Measurements from ENCODE around the gene OR10C1.

OR10C1 gene

GRCh38 chr6:29477923-29478450 is 38.9 kb downstream of the OR10C1 start:
- no peak for DNase-seq (ENCODE audit: low read depth in 2 of 2)

DNA sequence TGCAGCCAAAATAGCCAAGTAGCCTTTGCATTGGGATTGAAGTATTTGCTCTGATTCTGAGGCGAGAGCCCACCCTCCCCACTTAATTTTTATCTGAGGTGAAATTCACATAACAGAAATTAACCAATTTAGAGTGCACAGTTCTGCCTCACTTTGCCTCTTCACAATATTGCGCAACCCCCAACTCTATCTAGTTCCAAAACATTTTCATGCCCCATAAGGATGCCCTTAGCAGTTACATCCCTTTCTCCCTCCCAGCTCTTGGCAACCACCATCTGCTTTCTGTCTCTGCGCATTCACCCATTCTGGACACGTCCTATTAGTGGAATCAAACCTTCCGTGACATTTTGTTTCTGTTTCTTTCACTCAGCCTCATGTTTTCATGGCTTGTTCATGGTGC is 39.6 kb downstream of the OR10C1 start:
- DNase-seq (ENCODE audit: low read depth in 2 of 2), result no peak

- DNase-seq (ENCODE audit: low read depth in 2 of 2), result no peak
These were observed 40.5 kb downstream of the OR10C1 start for GRCh38 chr6:29479560-29479959.

GRCh38 chr6:29483186-29483585 is 44.1 kb downstream of the OR10C1 start:
- DNase-seq (ENCODE audit: low read depth in 2 of 2), result no peak

DNA sequence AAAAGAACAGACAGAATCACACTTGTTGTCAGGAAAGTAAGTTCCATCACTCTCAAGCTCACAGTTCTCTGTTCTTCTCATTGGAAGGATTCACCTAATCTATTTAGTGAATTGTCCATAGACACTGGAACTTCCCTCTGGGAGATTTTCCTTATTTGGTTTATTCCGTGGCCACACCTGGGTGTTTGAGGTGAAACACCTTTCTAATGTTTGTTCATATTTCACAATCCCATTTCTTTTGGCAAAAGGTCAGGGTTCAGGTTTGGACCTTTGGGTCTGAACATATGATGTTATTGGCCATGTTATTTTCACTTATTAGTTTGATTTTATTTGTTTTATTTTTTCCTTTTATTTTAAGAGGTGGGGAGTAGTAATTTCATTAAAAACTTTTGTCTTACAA is 44.6 kb downstream of the OR10C1 start:
- DNase-seq (ENCODE audit: low read depth in 2 of 2), result no peak

DNA sequence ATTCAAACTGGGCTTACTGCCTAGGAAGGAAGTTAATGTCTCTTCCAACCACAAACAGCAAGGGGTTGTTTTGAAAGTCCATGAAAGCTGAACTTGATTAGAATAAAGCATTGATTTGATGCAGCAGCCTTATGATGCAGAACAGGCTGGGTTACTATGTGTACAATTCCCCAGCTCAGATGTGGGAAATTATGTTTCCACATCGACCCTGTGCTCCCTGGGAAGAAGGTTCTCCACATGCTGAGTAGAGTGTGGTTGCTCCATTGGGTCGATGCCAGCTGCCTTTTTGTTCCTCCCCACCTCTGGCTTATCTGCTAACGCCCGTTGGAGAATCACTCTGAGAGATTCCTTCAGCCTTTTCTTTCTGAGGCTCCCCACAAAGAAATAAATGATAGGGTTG is 47.5 kb downstream of the OR10C1 start:
- no peak for DNase-seq (ENCODE audit: low read depth in 2 of 2)

DNA sequence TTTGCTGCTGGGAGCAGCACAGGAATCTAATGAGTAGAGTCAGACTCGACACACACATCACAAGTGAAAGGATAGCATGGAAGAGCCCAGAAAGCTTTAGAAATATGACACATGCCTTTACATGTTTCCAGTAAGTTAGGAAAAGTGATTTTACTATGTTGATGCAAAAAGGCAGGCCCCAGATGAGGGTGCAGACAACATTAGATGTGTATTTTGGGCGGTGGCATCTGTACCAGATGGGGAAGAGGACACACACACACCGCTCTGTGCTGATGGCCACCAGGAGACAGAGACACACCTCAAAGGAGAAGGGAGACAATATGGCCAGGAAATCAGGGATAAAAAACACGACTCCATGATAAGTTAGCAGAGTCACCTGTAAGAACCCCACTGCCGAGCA is 48.0 kb downstream of the OR10C1 start:
- DNase-seq (ENCODE audit: low read depth in 2 of 2), result no peak

DNA sequence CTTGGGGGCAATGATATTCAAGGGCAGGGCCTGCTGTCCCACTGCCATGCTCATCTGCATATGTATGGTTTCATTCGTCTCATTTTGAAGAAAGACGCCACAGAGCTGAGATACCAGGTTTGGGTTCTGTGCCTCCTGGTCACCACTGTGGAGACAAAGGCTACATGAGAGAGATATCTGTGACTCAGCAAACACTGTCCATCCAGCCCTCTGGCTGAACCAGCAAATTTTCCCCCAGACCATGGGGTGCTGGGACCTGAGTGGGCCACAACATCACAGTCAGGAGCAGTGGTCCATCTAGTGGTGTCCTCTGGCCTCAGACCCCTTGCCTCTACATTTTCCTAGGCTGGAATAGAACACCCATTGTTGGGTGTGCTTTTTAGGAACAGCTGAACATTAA is 48.6 kb downstream of the OR10C1 start, which contains the start of gene MAS1L:
Gene MAS1L, minus strand, starts transcription at position 297 of the 400 bp plus-strand sequence. Its CDS starts 54 bp downstream, at position 243.
- no peak for DNase-seq (ENCODE audit: low read depth in 2 of 2)

GRCh38 chr6:29488874-29489273 is 49.8 kb downstream of the OR10C1 start:
- no peak for DNase-seq (ENCODE audit: low read depth in 2 of 2)

- DNase-seq (ENCODE audit: low read depth in 2 of 2), result no peak
These were observed 50.2 kb downstream of the OR10C1 start for GRCh38 chr6:29489286-29489685.

- DNase-seq (ENCODE audit: low read depth in 2 of 2), result no peak
These were observed 50.9 kb downstream of the OR10C1 start for GRCh38 chr6:29490055-29490454.

GRCh38 chr6:29490552-29490951 is 51.4 kb downstream of the OR10C1 start:
- no peak for DNase-seq (ENCODE audit: low read depth in 2 of 2)
